Glutamatergic neuron (in vitro differentiated cells): ENCODE measurements around the gene CYFIP2. TPM values are rescaled to one million over a fixed set of nuclear protein-coding genes. Genes with fewer than 3 reads are reported as not detected.

ENCODE experiments used
- DNase-seq: peaks from one replicate; pipeline ENCODE4 v3.0.0; 2022
- H3K27ac Mint-ChIP-seq: one replicate; pipeline ENCODE4 v1.8.0; 2020; ENCODE audit warnings: mild to moderate bottlenecking, mixed read lengths, inconsistent platforms; ENCODE audit not compliant: unreplicated experiment
- H3K27me3 Mint-ChIP-seq: one replicate; pipeline ENCODE4 v1.8.0; 2020; ENCODE audit warnings: mild to moderate bottlenecking, moderate library complexity, mixed read lengths, inconsistent platforms; ENCODE audit not compliant: unreplicated experiment
- H3K36me3 Mint-ChIP-seq: one replicate; pipeline ENCODE4 v1.8.0; 2020; ENCODE audit warnings: mild to moderate bottlenecking, mixed read lengths, inconsistent platforms; ENCODE audit not compliant: unreplicated experiment
- H3K4me1 Mint-ChIP-seq: one replicate; pipeline ENCODE4 v1.8.0; 2020; ENCODE audit warnings: mild to moderate bottlenecking, low read depth, mixed read lengths, inconsistent platforms; ENCODE audit not compliant: unreplicated experiment
- H3K4me3 Mint-ChIP-seq: one replicate; pipeline ENCODE4 v1.8.0; 2020; ENCODE audit warnings: mild to moderate bottlenecking, mixed read lengths, inconsistent platforms; ENCODE audit not compliant: unreplicated experiment
- H3K9me3 Mint-ChIP-seq: one replicate; pipeline ENCODE4 v1.8.0; 2020; ENCODE audit warnings: mild to moderate bottlenecking, moderate library complexity, mixed read lengths, inconsistent platforms; ENCODE audit not compliant: unreplicated experiment
- total RNA-seq: library from RNA; stranded (reverse); fragmentation: NEBNext Ultra II Directional; extraction: Animal tissue kit (Norgen Biotek cat#: 25700); gene quantifications from one replicate; pipeline ENCODE4 v1.2.1, GENCODE V29; 2021; ENCODE audit not compliant: unreplicated experiment
- TF ChIP-seq, protein P1 (sequence below): fragments of 200-600 bp; sonication (generic); IDR thresholded peaks from one replicate; pipeline ENCODE4 v1.5.0; 2021; ENCODE audit not compliant: partially characterized antibody, unreplicated experiment

The CYFIP2 gene
- total RNA-seq, 1 donor from 2014 or later: 120 TPM

- DNase-seq: no peak
- H3K36me3 Mint-ChIP-seq: no peaks in the 10 kb centered on the region
- no peak overlapping the region for H3K27ac Mint-ChIP-seq
- H3K4me1 Mint-ChIP-seq: peaks cover 8% of the 10 kb centered on the region
- H3K4me3 Mint-ChIP-seq: peak overlapping the region; percentile 90
- H3K9me3 Mint-ChIP-seq: peaks cover 3% of the 10 kb centered on the region
- TF ChIP-seq, protein P1, sequence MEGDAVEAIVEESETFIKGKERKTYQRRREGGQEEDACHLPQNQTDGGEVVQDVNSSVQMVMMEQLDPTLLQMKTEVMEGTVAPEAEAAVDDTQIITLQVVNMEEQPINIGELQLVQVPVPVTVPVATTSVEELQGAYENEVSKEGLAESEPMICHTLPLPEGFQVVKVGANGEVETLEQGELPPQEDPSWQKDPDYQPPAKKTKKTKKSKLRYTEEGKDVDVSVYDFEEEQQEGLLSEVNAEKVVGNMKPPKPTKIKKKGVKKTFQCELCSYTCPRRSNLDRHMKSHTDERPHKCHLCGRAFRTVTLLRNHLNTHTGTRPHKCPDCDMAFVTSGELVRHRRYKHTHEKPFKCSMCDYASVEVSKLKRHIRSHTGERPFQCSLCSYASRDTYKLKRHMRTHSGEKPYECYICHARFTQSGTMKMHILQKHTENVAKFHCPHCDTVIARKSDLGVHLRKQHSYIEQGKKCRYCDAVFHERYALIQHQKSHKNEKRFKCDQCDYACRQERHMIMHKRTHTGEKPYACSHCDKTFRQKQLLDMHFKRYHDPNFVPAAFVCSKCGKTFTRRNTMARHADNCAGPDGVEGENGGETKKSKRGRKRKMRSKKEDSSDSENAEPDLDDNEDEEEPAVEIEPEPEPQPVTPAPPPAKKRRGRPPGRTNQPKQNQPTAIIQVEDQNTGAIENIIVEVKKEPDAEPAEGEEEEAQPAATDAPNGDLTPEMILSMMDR: no peak
- H3K27me3 Mint-ChIP-seq: peaks cover 2% of the 10 kb centered on the region
Measured at GRCh38 chr5:157267761-157268480, 2.0 kb downstream of the CYFIP2 start.

DNA sequence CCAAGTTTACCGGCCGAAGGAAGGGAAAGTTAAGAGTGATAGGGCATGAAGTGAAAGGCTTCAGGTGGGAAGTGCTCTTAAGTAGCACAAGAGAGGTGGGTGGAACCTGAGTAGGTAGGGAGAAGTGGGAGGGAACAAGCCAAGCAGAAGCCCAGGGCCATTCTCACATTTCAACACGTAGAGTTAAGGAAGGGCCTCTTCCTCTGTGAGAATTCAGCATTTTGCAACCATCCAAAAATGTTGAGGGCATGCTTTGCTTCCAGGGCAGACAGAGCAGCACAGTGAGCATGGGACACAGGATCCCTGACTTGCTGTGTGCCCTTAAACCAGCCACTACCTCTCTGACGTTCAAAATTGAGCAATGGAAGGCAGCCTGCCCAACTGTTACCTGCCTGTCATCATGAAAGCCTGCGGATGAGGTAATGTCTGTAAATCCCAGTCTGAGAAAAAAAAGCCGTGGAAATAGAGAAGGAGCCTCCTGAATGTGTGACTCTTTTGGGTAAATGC, 3.3 kb downstream of the CYFIP2 start:
- H3K27me3 Mint-ChIP-seq: no peaks in the 10 kb centered on the region
- H3K36me3 Mint-ChIP-seq: no peaks in the 10 kb centered on the region
- no peak overlapping the region for H3K4me3 Mint-ChIP-seq
- H3K9me3 Mint-ChIP-seq: peaks cover 3% of the 10 kb centered on the region
- DNase-seq: no peak
- no peak overlapping the region for H3K27ac Mint-ChIP-seq
- TF ChIP-seq, protein P1: no peak
- H3K4me1 Mint-ChIP-seq: peaks cover 10% of the 10 kb centered on the region

- TF ChIP-seq, protein P1: no peak
- Mint-ChIP-seq H3K4me1 (peaks cover 10% of the 10 kb centered on the region), H3K9me3 (peaks cover 3% of the 10 kb centered on the region), H3K27me3 (no peaks in the 10 kb centered on the region), H3K36me3 (no peaks in the 10 kb centered on the region), H3K4me3 (no peak overlapping the region), H3K27ac (no peak overlapping the region)
- no peak for DNase-seq
Measured at GRCh38 chr5:157269761-157270272, 3.9 kb downstream of the CYFIP2 start.

DNA sequence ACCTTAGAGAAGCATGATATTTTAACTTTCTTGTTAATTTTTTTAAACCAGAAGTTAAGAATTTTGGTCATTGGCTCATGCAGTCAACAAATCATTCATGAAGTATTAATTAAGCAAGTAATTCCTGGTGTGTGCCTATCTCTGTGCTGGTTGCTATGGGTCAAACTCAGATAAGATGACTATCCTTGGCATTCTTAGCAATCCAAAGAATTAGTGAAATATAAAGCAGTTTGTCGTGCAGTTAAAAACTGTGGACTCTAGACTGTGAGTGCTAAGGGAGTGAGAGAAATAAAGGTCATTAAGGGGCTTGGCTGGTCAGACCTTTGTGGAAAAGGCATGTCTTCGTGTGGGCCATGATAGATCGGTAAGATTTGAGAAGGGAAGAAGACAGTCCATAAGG, 4.8 kb downstream of the CYFIP2 start:
- Mint-ChIP-seq H3K9me3 (no peaks in the 10 kb centered on the region), H3K27ac (no peak overlapping the region), H3K36me3 (no peaks in the 10 kb centered on the region), H3K4me1 (peaks cover 10% of the 10 kb centered on the region), H3K4me3 (no peak overlapping the region), H3K27me3 (no peaks in the 10 kb centered on the region)
- TF ChIP-seq, protein P1: no peak
- DNase-seq: no peak

- Mint-ChIP-seq H3K27me3 (no peaks in the 10 kb centered on the region), H3K4me1 (peaks cover 10% of the 10 kb centered on the region), H3K36me3 (no peaks in the 10 kb centered on the region), H3K27ac (no peak overlapping the region), H3K9me3 (no peaks in the 10 kb centered on the region), H3K4me3 (no peak overlapping the region)
- DNase-seq: no peak
- TF ChIP-seq, protein P1: no peak
Measured at GRCh38 chr5:157271740-157272271, 5.9 kb downstream of the CYFIP2 start.
